ENCODE data around the gene TSPAN15.

TSPAN15 gene

GRCh38 chr10:69541463-69541862, 90.2 kb downstream of the TSPAN15 start:
- Histone ChIP-seq H3K27ac (ENCODE audit: insufficient read depth, low read depth, low read length, poor library complexity, severe bottlenecking) (no peak overlapping the region), H3K4me3 (ENCODE audit: insufficient read depth, low read depth, low read length) (no peak overlapping the region), H3K4me1 (ENCODE audit: control insufficient read depth, insufficient read depth, low read length) (peaks cover 18% of the 10 kb centered on the region), H3K36me3 (ENCODE audit: control insufficient read depth, insufficient read depth, low read length) (no peaks in the 10 kb centered on the region), H3K27me3 (ENCODE audit: control insufficient read depth, insufficient read depth, low read length, poor library complexity, severe bottlenecking) (peaks cover 34% of the 10 kb centered on the region), H3K9me3 (ENCODE audit: control insufficient read depth, low read length) (no peaks in the 10 kb centered on the region)
- WGBS, 2 experiments: 88 to 93% methylated on average over 2 of the region's 2 CpGs

GRCh38 chr10:69549959-69550358, 98.7 kb downstream of the TSPAN15 start:
- peaks cover 6% of the 10 kb centered on the region for H3K9me3 ChIP-seq (ENCODE audit: control insufficient read depth, low read length)

GRCh38 chr10:69552268-69552667, 101.0 kb downstream of the TSPAN15 start:
- 5 to 8% methylated on average over 1 of the region's 1 CpG for WGBS, 2 experiments
- peaks cover 10% of the 10 kb centered on the region for H3K27me3 ChIP-seq (ENCODE audit: control insufficient read depth, insufficient read depth, low read length, poor library complexity, severe bottlenecking)
- H3K4me1 ChIP-seq (ENCODE audit: control insufficient read depth, insufficient read depth, low read length): no peaks in the 10 kb centered on the region
- H3K36me3 ChIP-seq (ENCODE audit: control insufficient read depth, insufficient read depth, low read length): no peaks in the 10 kb centered on the region
- no peak overlapping the region for H3K27ac ChIP-seq (ENCODE audit: insufficient read depth, low read depth, low read length, poor library complexity, severe bottlenecking)
- peaks cover 6% of the 10 kb centered on the region for H3K9me3 ChIP-seq (ENCODE audit: control insufficient read depth, low read length)
- H3K4me3 ChIP-seq (ENCODE audit: insufficient read depth, low read depth, low read length): no peak overlapping the region

More at GRCh38 chr10:69549959-69550358, 98.7 kb downstream of the TSPAN15 start:
- Histone ChIP-seq H3K36me3 (ENCODE audit: control insufficient read depth, insufficient read depth, low read length) (no peaks in the 10 kb centered on the region), H3K27ac (ENCODE audit: insufficient read depth, low read depth, low read length, poor library complexity, severe bottlenecking) (no peak overlapping the region), H3K4me1 (ENCODE audit: control insufficient read depth, insufficient read depth, low read length) (peaks cover 2% of the 10 kb centered on the region), H3K4me3 (ENCODE audit: insufficient read depth, low read depth, low read length) (no peak overlapping the region), H3K27me3 (ENCODE audit: control insufficient read depth, insufficient read depth, low read length, poor library complexity, severe bottlenecking) (peaks cover 22% of the 10 kb centered on the region)

- Histone ChIP-seq H3K36me3 (ENCODE audit: control insufficient read depth, insufficient read depth, low read length) (no peaks in the 10 kb centered on the region), H3K9me3 (ENCODE audit: control insufficient read depth, low read length) (peaks cover 6% of the 10 kb centered on the region), H3K4me3 (ENCODE audit: insufficient read depth, low read depth, low read length) (no peak overlapping the region), H3K27me3 (ENCODE audit: control insufficient read depth, insufficient read depth, low read length, poor library complexity, severe bottlenecking) (peaks cover 14% of the 10 kb centered on the region), H3K27ac (ENCODE audit: insufficient read depth, low read depth, low read length, poor library complexity, severe bottlenecking) (no peak overlapping the region), H3K4me1 (ENCODE audit: control insufficient read depth, insufficient read depth, low read length) (no peaks in the 10 kb centered on the region)
- 89 to 90% methylated on average over 4 of the region's 4 CpGs for WGBS, 2 experiments
Measured at GRCh38 chr10:69553328-69553727, 102.1 kb downstream of the TSPAN15 start.

- WGBS, 2 experiments: 66 to 72% methylated on average over 5 of the region's 6 CpGs
- peaks cover 6% of the 10 kb centered on the region for H3K9me3 ChIP-seq (ENCODE audit: control insufficient read depth, low read length)
Measured at GRCh38 chr10:69554611-69555010, 103.3 kb downstream of the TSPAN15 start.

More at GRCh38 chr10:69554611-69555010, 103.3 kb downstream of the TSPAN15 start:
- Histone ChIP-seq H3K36me3 (ENCODE audit: control insufficient read depth, insufficient read depth, low read length) (no peaks in the 10 kb centered on the region), H3K27me3 (ENCODE audit: control insufficient read depth, insufficient read depth, low read length, poor library complexity, severe bottlenecking) (peaks cover 21% of the 10 kb centered on the region), H3K4me1 (ENCODE audit: control insufficient read depth, insufficient read depth, low read length) (peaks cover 9% of the 10 kb centered on the region), H3K4me3 (ENCODE audit: insufficient read depth, low read depth, low read length) (no peak overlapping the region), H3K27ac (ENCODE audit: insufficient read depth, low read depth, low read length, poor library complexity, severe bottlenecking) (no peak overlapping the region)
